Left cardiac atrium (tissue), 4 donors: ENCODE data around the gene ZNF350. TPM values are rescaled to one million over a fixed set of nuclear protein-coding genes. Genes with fewer than 3 reads are reported as not detected.
"Not testable (repeated sequence)": the region's sequence is repeated elsewhere in the genome, so short reads cannot be mapped to it uniquely, and the experiment has no call there.

Experiments used
- ATAC-seq, 2 donors: fragments of 200-7000 bp; cut with Tn5 transposase; one replicate each; pipeline ENCODE4 v1.9.1; 2020; ENCODE audit warnings: mild to moderate bottlenecking in 2 of 2, moderate library complexity in 2 of 2
- DNase-seq: peaks from one replicate; pipeline ENCODE4 v3.0.0-alpha.2; 2020
- intact Hi-C, 2 donors: fragments of 100-400 bp; cut with DNase I; formaldehyde crosslinking; loops; one replicate each; pipeline versions ENCODE4 v1.14.1 to v1.15.1; 2022 to 2023
- total RNA-seq, 2 donors: library from RNA; stranded (reverse); fragmentation: NEBNext Ultra II Directional; extraction: Animal tissue kit (Norgen Biotek cat#: 25700); gene quantifications; one replicate each; pipeline ENCODE4 v1.2.1, GENCODE V29; 2021
- donor health status: DM: no; HTN: yes; CAD: no.
- donor health status: DM: no; HTN: yes; CAD: no; lungs with severe emphysema.
- donor health status: DM: yes; HTN: yes; CAD: no.
- donor health status: Dilated cardiomyopathy.

The ZNF350 gene
- total RNA-seq, 2 donors from 2014 or later: 7.2 to 7.5 TPM

DNA sequence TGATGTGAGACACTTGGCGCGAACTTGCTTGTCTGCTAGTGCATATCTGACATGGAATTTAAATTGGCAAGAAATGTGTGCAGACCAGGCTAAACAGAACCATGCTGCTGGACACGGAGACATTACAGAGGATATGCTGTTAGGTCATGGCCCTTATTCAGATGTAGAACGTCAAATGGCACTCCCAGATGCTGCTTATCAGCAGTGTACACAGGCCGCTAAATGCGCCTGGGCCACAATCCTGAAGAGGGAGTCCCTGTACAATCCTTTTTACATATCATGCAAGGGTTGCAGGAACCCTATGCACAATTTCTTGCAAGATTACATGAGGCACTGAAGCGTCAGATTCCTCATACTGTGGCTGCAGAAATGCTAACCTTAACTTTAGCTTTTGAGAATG lies 9.3 kb downstream of the ZNF350 start:
- ATAC-seq (no peak), DNase-seq (no peak)
- intact Hi-C loops: no loop called here

DNA sequence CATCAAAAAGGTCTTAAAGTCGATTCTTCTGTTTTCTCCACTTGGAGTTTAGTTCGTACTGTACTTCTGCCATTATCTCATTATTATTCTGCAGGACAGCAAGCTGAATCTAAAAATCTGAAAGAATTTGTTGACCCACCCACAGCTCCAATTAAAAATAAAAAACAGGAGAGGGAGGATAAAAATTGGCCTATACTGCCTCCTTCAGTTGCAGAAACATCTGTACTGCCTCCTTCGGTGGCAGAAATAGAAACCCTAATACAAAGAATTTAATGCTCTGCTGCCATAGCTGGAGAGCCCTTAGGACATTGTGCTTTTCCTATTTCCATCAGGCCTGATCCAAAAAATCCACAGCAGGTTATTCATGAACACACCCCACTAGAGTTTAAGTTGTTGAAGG lies 9.8 kb downstream of the ZNF350 start:
- no peak for ATAC-seq
- no peak for DNase-seq
- intact Hi-C loops: no loop called here

DNA sequence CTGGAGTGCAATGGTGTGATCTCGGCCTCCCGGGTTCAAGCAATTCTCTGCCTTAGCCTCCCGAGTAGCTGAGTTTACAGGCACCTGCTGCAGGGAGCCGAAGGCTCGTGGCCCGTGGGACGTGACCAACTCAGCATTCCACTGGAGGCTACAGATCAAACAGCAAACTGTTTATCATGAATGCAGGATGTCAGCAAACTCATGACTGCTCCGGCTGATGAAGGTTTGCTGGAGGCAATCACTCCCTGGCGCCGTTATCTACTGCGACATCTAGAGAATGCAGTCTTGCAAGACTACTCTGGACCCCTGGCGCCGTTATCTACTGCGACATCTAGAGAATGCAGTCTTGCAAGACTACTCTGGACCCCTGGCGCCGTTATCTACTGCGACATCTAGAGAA lies 10.9 kb downstream of the ZNF350 start:
- DNase-seq, intact Hi-C loops, ATAC-seq: not testable (repeated sequence)

GRCh38 chr19:51971624-51972023 lies 15.0 kb downstream of the ZNF350 start:
- ATAC-seq: no peak
- intact Hi-C loops: no loop called here

DNA sequence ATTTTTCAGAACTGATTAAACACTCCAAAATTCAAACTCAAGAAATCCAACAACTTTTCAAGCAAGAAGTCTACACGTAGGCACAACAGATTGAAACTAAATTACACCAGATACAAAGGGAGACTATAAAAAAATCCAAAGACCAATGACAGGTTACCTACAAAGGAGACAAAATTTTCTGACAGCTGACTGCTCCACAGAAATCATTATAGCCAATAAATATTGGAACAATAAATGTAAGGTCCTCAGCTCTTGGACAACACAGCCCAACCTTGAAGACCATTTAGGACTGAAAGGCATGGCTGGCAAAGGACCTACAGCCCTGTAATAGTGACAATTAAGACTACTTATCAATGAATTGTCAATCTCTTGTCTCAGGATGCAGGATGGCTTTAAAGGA lies 15.9 kb downstream of the ZNF350 start:
- DNase-seq (no peak), ATAC-seq (no peak)
- intact Hi-C loops: no loop called here

More at GRCh38 chr19:51971624-51972023, 15.0 kb downstream of the ZNF350 start:
- DNase-seq: no peak

DNA sequence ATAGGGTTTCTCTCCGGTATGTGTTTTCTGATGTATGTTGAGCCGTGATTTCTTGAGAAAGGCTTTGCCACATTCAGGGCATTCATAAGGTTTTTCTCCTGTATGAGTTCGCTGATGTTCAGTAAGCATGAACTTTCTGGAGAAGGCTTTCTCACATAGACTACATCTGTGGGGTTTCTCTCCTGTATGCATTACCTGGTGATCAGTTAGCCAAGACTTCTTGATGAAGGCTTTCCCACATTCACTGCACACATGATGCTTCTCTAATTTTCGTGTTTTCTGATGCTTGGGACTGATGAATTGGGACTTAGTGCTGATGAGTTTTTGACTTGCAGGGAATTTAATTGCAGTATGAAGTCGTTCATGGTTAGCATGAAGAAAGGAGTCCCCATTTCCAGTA lies 21.1 kb downstream of the ZNF350 start:
- no peak for DNase-seq
- intact Hi-C loops: no loop called here
- no peak for ATAC-seq

- intact Hi-C loops, ATAC-seq, DNase-seq: not testable (repeated sequence)
These were observed 25.9 kb downstream of the ZNF350 start for GRCh38 chr19:51960621-51961233.

GRCh38 chr19:51959791-51960190 lies 26.8 kb downstream of the ZNF350 start:
- DNase-seq: no peak
- ATAC-seq: peak in 1 of 2 donors; percentile 34
- intact Hi-C loops: no loop called here

GRCh38 chr19:51957846-51958245 lies 28.8 kb downstream of the ZNF350 start:
- DNase-seq, intact Hi-C loops, ATAC-seq: not testable (repeated sequence)

GRCh38 chr19:51948975-51949374 lies 37.7 kb downstream of the ZNF350 start:
- peak; percentile 84 for DNase-seq

GRCh38 chr19:51946602-51947001 lies 40.0 kb downstream of the ZNF350 start:
- no peak for ATAC-seq

More at GRCh38 chr19:51948975-51949374, 37.7 kb downstream of the ZNF350 start:
- intact Hi-C loops: no loop called here
- peak; percentile 63 to 82 for ATAC-seq

GRCh38 chr19:51944798-51945552 lies 41.7 kb downstream of the ZNF350 start:
- ATAC-seq (no peak), DNase-seq (no peak)
- intact Hi-C loops: no loop called here

More at GRCh38 chr19:51946602-51947001, 40.0 kb downstream of the ZNF350 start:
- DNase-seq: no peak
- intact Hi-C loops: no loop called here

- DNase-seq: no peak
- no peak for ATAC-seq
These were observed 47.7 kb downstream of the ZNF350 start for GRCh38 chr19:51938936-51939335.

DNA sequence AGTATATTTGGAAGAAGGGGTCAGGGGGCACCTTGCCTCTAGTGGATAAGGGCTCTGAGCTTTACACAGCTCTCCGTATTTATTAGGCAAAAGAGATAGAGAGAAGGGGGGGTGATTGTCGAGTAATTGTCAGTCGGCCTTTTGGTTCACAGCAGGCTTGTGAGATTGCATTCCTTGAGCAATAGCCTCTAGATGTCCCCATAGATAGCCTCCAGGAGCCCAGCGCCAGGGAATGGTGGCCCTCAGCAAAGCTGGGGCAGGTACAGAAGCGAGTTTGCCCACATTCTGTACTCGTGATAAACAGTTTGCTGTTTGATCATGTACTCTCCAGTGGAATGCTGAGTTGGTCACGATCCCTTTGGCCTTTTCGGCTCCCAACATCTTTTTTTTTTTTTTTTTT lies 54.7 kb downstream of the ZNF350 start:
- intact Hi-C loops: no loop called here
- DNase-seq (no peak), ATAC-seq (no peak)

More at GRCh38 chr19:51938936-51939335, 47.7 kb downstream of the ZNF350 start:
- intact Hi-C loops: no loop called here

DNA sequence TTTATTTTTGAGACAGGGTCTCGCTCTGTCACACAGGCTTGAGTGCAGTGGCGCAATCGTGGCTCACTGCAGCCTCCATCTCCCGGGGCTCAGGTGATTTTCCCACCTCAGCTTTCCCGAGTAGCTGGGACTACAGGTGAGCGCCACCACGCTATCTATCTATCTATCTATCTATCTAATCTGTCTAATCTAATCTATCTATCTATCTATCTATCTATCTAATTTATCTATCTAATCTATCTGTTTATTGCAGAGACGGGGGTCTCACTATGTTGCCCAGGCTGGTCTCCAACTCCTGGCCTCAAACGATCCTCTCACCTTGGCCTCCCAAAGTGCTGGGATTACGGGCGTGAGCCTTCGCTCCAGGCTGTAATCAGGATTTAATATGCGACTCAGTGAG lies 58.8 kb downstream of the ZNF350 start:
- DNase-seq: no peak
- no peak for ATAC-seq
- intact Hi-C loops: loop anchor here in 1 of 2 donors (2.0 kb wide), 1 partner anchor 39 kb away; no protein-coding TSS in a partner anchor

- ATAC-seq (peak; percentile 98 to 99), DNase-seq (peak; percentile 90)
- intact Hi-C loops: loop anchor here in 1 of 2 donors (2.0 kb wide), 1 partner anchor 38 kb away; no protein-coding TSS in a partner anchor
These were observed 59.6 kb downstream of the ZNF350 start, which contains the start of gene ZNF613 for GRCh38 chr19:51926784-51927741. TSS of gene ZNF613 (plus strand) at chr19:51927472. CDS start at chr19:51936221, 8,749 bp downstream.

DNA sequence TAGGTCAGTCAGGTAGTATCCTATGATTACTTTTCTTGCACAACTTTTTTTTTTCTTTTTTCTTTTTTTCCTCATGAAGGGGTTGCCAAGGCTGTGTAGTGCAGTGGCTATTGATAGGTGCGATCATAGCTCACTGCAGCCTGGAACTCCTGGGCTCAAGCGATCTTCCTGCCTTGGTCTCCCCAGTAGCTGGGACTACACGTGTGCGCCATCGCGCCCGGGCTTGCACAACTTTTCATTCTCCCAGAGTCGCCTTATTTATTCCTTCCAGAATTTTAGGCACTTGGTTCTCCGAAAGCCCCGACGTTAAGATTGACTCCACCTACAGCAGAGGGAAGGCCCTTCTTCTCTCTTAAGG lies 60.2 kb downstream of the ZNF350 start:
- DNase-seq: no peak
- ATAC-seq: peak in 1 of 2 donors; percentile 19
- intact Hi-C loops: loop anchor here in 1 of 2 donors (2.0 kb wide), 1 partner anchor 38 kb away; no protein-coding TSS in a partner anchor

- intact Hi-C loops: no loop called here
- DNase-seq: no peak
- ATAC-seq: no peak
These were observed 64.7 kb downstream of the ZNF350 start for GRCh38 chr19:51921949-51922348.

DNA sequence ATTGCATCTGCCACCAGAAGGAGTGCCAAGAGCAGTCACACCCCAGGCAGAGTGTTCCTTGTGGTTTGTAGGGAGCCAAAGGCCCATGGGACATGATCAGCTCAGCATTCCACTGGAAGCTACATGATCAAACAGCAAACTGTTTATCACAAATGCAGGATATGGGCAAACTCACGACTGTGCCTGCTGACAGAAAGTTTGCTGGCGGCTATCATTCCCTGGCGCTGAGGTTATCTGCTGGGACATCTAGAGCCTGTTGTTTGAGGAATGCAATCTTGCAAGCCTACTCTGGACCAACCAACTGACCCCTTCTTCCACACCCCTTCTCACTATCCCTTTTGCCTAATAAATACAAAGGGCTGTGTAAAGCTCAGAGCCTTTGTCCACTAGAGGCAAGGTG lies 67.0 kb downstream of the ZNF350 start:
- intact Hi-C loops: no loop called here
- no peak for ATAC-seq

More for the DNA sequence above, 67.0 kb downstream of the ZNF350 start:
- DNase-seq: no peak
